Activated effector memory CD4-positive, alpha-beta T cell treated with anti-CD3 and anti-CD28 coated beads, Interleukin-2, amount 50 U/mL, for 16 hours (primary cell): ENCODE measurements around the gene ASXL1.

Experiments used
- DNase-seq: peaks from one replicate; pipeline ENCODE4 v3.0.0-alpha.2; 2020

The ASXL1 gene

GRCh38 chr20:32468313-32468640, 110.1 kb downstream of the ASXL1 start:
- no peak for DNase-seq

- no peak for DNase-seq
These were observed 110.7 kb downstream of the ASXL1 start for GRCh38 chr20:32468860-32469259.

- no peak for DNase-seq
These were observed 112.1 kb downstream of the ASXL1 start for GRCh38 chr20:32470025-32470861.

GRCh38 chr20:32470940-32471339, 112.8 kb downstream of the ASXL1 start:
- DNase-seq: no peak

- no peak for DNase-seq
These were observed 114.6 kb downstream of the ASXL1 start for GRCh38 chr20:32472581-32473207.

GRCh38 chr20:32473231-32474008, 115.3 kb downstream of the ASXL1 start:
- DNase-seq: no peak

- DNase-seq: no peak
These were observed 116.0 kb downstream of the ASXL1 start for GRCh38 chr20:32474009-32474716.

- DNase-seq: no peak
These were observed 116.5 kb downstream of the ASXL1 start for GRCh38 chr20:32474717-32474966.

GRCh38 chr20:32474967-32475811, 117.1 kb downstream of the ASXL1 start:
- no peak for DNase-seq

- DNase-seq: no peak
These were observed 118.8 kb downstream of the ASXL1 start for GRCh38 chr20:32476684-32477593.

- DNase-seq: no peak
These were observed 119.7 kb downstream of the ASXL1 start for GRCh38 chr20:32477594-32478512.

- DNase-seq: no peak
These were observed 120.4 kb downstream of the ASXL1 start for GRCh38 chr20:32478576-32478975.

- DNase-seq: no peak
These were observed 120.9 kb downstream of the ASXL1 start for GRCh38 chr20:32479012-32479411.

- DNase-seq: no peak
These were observed 121.6 kb downstream of the ASXL1 start for GRCh38 chr20:32479697-32480171.

GRCh38 chr20:32480371-32481241, 122.5 kb downstream of the ASXL1 start:
- DNase-seq: no peak

GRCh38 chr20:32481311-32482142, 123.4 kb downstream of the ASXL1 start:
- no peak for DNase-seq

- no peak for DNase-seq
These were observed 124.0 kb downstream of the ASXL1 start for GRCh38 chr20:32482143-32482441.
